Epithelial cell of proximal tubule (primary cell): ENCODE measurements around the gene PNPLA8. TPM values are rescaled to one million over a fixed set of nuclear protein-coding genes. Genes with fewer than 3 reads are reported as not detected.

Source experiments
- DNase-seq: peaks from one replicate; pipeline ENCODE4 v3.0.0-alpha.2; 2011; ENCODE audit warnings: low read depth
- H3K4me3 ChIP-seq: 2 replicates; pipeline ENCODE4 v1.5.1; 2011; ENCODE audit warnings: low read depth, mild to moderate bottlenecking, low read length
- total RNA-seq: library from RNA; depleted of rRNA; stranded (reverse); fragments of >200 nt; gene quantifications from 2 replicates; pipeline ENCODE4 v1.2.3, GENCODE V29; 2015
- TF ChIP-seq, protein P1 (sequence below): conservative IDR thresholded peaks from 2 replicates; pipeline ENCODE4 v1.5.1; 2012; ENCODE audit warnings: low read depth, mild to moderate bottlenecking, low read length

The PNPLA8 gene
- total RNA-seq, 1 donor from 2014 or later, result 23.5 TPM

DNA sequence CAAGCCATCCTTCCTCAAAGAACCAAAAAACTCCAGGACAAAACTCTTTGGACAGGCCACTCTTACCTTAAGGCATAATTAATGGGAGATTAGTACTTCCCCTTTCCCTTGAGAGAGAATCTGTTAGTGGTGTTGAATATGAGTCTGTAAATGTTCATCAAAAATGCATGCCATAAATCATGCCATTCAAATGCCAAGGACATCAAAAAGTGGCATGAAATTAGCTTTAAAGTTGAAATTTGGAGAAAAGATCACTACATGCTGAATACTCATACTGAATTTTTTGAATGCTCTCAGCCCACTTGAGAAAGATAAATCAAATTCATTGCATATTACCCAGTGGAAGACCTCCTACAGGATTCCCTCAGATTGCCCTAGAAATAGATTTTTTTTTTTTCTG lies 76.4 kb downstream of the PNPLA8 start:
- no peak overlapping the region for H3K4me3 ChIP-seq
- DNase-seq, result no peak
- TF ChIP-seq, protein P1, sequence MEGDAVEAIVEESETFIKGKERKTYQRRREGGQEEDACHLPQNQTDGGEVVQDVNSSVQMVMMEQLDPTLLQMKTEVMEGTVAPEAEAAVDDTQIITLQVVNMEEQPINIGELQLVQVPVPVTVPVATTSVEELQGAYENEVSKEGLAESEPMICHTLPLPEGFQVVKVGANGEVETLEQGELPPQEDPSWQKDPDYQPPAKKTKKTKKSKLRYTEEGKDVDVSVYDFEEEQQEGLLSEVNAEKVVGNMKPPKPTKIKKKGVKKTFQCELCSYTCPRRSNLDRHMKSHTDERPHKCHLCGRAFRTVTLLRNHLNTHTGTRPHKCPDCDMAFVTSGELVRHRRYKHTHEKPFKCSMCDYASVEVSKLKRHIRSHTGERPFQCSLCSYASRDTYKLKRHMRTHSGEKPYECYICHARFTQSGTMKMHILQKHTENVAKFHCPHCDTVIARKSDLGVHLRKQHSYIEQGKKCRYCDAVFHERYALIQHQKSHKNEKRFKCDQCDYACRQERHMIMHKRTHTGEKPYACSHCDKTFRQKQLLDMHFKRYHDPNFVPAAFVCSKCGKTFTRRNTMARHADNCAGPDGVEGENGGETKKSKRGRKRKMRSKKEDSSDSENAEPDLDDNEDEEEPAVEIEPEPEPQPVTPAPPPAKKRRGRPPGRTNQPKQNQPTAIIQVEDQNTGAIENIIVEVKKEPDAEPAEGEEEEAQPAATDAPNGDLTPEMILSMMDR, result no peak

- no peak for DNase-seq
- TF ChIP-seq, protein P1, result no peak
- no peak overlapping the region for H3K4me3 ChIP-seq
These were observed 77.1 kb downstream of the PNPLA8 start for GRCh38 chr7:108448584-108449505.

DNA sequence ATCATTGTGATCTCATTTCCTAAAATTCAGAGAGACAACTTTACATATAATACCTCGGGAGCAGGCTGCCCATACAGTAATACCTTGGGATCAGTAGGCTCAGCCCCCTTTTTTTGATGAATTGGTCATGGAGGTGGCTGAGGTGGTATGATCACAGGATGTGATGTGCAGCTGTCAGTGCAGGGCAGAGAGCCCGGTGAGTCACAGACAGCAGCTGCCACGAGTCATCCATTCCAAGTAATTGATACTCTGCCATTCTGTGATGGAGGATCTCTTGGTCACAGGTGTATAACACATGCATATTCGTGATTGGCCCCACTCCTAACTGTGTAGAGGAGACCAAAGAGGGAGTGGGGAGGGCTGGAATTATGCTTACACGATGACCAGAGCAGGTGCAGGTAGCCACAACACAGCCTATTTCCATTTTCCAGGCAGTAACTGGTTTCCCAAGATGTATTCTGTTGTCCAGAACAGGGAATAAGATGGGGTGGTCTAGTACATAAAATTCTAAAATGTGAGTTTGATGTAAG lies 83.8 kb downstream of the PNPLA8 start:
- no peak overlapping the region for H3K4me3 ChIP-seq
- TF ChIP-seq, protein P1, result no peak
- DNase-seq, result peak; percentile 38

DNA sequence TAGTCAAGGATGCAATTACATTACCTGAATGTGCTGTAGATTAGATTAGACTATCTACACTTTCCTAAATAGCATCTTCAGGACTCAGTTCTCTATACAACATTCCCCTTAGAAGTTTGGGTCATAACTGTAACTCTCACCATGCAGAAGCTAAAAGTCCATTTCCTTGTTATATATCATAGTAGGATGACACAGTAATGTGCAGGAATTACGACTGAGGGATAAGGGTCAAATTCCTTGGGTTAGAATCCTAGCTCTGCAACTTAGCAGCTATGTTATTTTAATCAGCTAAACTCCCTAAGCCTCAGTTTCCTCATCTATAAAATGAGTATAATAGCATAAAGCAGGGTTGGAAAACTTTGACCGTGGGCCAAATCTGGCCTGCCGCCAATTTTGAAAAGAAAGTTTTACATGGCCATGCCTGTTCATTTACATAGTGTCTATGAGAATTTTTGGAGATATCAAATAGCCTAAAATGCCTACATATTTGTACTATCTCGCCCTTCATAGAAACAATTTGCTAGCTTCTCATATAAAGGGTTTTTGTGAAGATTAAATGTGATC lies 84.5 kb downstream of the PNPLA8 start:
- TF ChIP-seq, protein P1, result no peak
- no peak overlapping the region for H3K4me3 ChIP-seq
- DNase-seq, result no peak

DNA sequence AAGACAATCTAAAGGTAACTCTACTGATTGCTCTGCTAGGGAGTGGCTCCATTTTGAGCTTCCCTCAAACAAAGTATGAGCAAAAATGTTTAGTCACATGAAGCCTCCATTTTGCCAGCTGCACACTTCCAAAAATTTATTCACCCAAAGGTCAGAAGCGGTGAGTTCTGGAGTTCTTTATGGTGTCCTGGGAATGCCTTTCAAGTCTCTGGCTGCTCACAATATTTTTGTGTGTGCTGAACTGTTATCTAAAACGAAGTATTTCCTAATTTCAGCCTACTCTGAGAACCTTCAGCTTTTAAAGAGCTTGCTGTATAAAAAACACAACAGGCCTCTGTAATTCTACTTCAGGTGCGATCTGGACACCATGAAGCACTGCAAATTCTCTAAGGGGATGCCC lies 85.3 kb downstream of the PNPLA8 start:
- H3K4me3 ChIP-seq, result no peak overlapping the region
- TF ChIP-seq, protein P1, result no peak
- no peak for DNase-seq

DNA sequence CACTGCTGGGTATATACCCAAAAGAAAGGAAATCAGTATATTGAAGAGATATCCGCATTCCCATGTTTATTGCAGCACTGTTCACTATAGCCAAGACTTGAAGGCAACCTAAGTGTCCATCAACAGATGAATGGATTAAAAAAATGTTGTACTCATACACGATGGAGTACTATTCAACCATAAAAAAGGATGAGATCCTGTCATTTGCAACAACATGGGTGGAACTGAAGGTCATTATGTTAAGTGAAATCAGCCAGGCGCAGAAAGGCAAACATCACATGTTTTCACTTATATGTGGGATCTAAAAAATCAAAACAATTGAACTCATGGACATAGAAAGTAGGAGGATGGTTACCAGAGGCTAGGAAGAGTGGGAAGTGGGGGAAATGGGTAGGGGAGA lies 89.0 kb downstream of the PNPLA8 start:
- TF ChIP-seq, protein P1, result no peak
- no peak overlapping the region for H3K4me3 ChIP-seq
- DNase-seq, result no peak
